Small intestine (tissue), 7 donors: ENCODE data around the gene MTHFD1L. TPM values are rescaled to one million over a fixed set of nuclear protein-coding genes. Genes with fewer than 3 reads are reported as not detected.

Experiments
- DNase-seq, 2 donors: peaks; one replicate each; pipeline versions ENCODE4 v3.0.0 to v3.0.0-alpha.2; 2013
- FAIRE-seq: peaks from 2 replicates; lab custom pipeline; 2012; peaks lifted over from hg19 to GRCh38; lab: Jason Lieb, UNC
- H3K27ac ChIP-seq, 3 donors: one replicate each; pipeline ENCODE4 v1.5.1; 2013; ENCODE audit warnings: low read length in 2 of 3, mild to moderate bottlenecking in 2 of 3, control low read depth in 1 of 3, inconsistent platforms in 1 of 3, low read depth in 1 of 3, moderate library complexity in 1 of 3
- H3K27me3 ChIP-seq, 3 donors: one replicate each; pipeline ENCODE4 v1.6.1; 2013; ENCODE audit warnings: low read length in 3 of 3, inconsistent platforms in 1 of 3; ENCODE audit not compliant: control insufficient read depth in 3 of 3, insufficient read depth in 3 of 3
- H3K36me3 ChIP-seq, 3 donors: one replicate each; pipeline ENCODE4 v1.6.1; 2013; ENCODE audit warnings: low read length in 3 of 3, inconsistent platforms in 1 of 3, low read depth in 1 of 3, mild to moderate bottlenecking in 1 of 3, moderate library complexity in 1 of 3; ENCODE audit not compliant: control insufficient read depth in 3 of 3, insufficient read depth in 2 of 3
- H3K4me1 ChIP-seq, 3 donors: one replicate each; pipeline ENCODE4 v1.6.1; 2013; ENCODE audit warnings: low read length in 2 of 3, inconsistent platforms in 1 of 3, low read depth in 1 of 3, mild to moderate bottlenecking in 1 of 3, moderate library complexity in 1 of 3; ENCODE audit not compliant: control insufficient read depth in 3 of 3, insufficient read depth in 2 of 3
- H3K4me3 ChIP-seq, 3 donors: one replicate each; pipeline ENCODE4 v1.5.1; 2013; ENCODE audit warnings: low read length in 3 of 3, control low read depth in 1 of 3, inconsistent platforms in 1 of 3, low read depth in 1 of 3, mild to moderate bottlenecking in 1 of 3, moderate library complexity in 1 of 3
- H3K9me3 ChIP-seq, 2 donors: one replicate each; pipeline ENCODE4 v1.6.1; 2013; ENCODE audit warnings: low read depth in 1 of 2, low read length in 1 of 2; ENCODE audit not compliant: control insufficient read depth in 2 of 2, insufficient read depth in 1 of 2
- WGBS, 3 donors: extraction: QIAGEN DNeasy Blood & Tissue Kit; methylation state at CpG; one replicate each; pipeline ENCODE4 v1.1.7; 2013; 5-methylcytosine and 5-hydroxymethylcytosine counted together
- polyA plus RNA-seq, 4 donors: library from polyadenylated mRNA; stranded (reverse) in 3 of 4; unstranded in 1 of 4; fragments of 200-250 nt in 3 of 4; fragments of 120-200 nt in 1 of 4; gene quantifications; one replicate each; pipeline versions ENCODE4 v1.2.1 to v1.2.3, GENCODE V29; 2013
- donor health status: healthy with polysubstance abuse.
- donor health status: control.
- donor health status: control.
- donor health status: Bipolar disorder and iron deficiency.
- donor health status: healthy.

MTHFD1L gene
- polyA plus RNA-seq, 4 donors = 0.89 to 14.2 (median 4.7) TPM

DNA sequence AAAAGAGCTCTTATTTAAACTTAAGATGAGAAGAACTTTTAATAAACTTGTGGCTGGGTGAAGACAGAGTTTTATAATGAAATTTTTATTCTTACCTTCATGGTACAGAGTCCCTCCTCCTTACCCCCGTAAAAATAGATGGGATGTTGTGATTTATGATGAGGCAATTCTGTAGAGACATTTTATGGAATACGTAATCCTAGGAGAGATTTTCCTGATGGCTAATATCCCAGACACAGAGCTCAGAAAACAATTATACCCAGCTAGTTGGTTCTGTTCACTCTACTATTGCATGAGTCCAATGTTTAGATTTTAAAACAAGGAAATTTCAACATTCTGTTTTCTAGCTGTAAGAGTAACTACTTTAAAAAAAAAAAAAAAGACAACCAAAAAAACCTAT lies 43.4 kb downstream of the MTHFD1L start:
- Histone ChIP-seq H3K9me3 (no peaks in the 10 kb centered on the region), H3K27ac (no peak overlapping the region), H3K27me3 (no peaks in the 10 kb centered on the region), H3K4me3 (no peak overlapping the region), H3K4me1 (no peaks in the 10 kb centered on the region), H3K36me3 (peaks cover 0 to 6% (median 0%) of the 10 kb centered on the region in 3 donors)
- DNase-seq (no peak), FAIRE-seq (no peak)
- 71 to 82% (median 80%) methylated on average over 2 of the region's 2 CpGs for WGBS, 3 donors

- DNase-seq (no peak), FAIRE-seq (no peak)
- H3K36me3 ChIP-seq = peaks cover 0 to 6% (median 0%) of the 10 kb centered on the region in 3 donors
- no peaks in the 10 kb centered on the region for H3K4me1 ChIP-seq
- 18 to 48% (median 29%) methylated on average over 2 of the region's 2 CpGs for WGBS, 3 donors
- H3K9me3 ChIP-seq = no peaks in the 10 kb centered on the region
- no peak overlapping the region for H3K27ac ChIP-seq
- no peaks in the 10 kb centered on the region for H3K27me3 ChIP-seq
- no peak overlapping the region for H3K4me3 ChIP-seq
Measured at GRCh38 chr6:150910561-150910960, 45.1 kb downstream of the MTHFD1L start.

- Histone ChIP-seq H3K36me3 (peaks cover 0 to under 1% (median 0%) of the 10 kb centered on the region in 3 donors), H3K27ac (no peak overlapping the region), H3K4me3 (no peak overlapping the region), H3K4me1 (no peaks in the 10 kb centered on the region), H3K9me3 (no peaks in the 10 kb centered on the region), H3K27me3 (no peaks in the 10 kb centered on the region)
- WGBS, 3 donors = 93 to 94% (median 93%) methylated on average over 6 of the region's 6 CpGs
- DNase-seq = no peak
- FAIRE-seq = no peak
Measured at GRCh38 chr6:150914372-150914771, 48.9 kb downstream of the MTHFD1L start.

GRCh38 chr6:150915131-150915879 lies 49.8 kb downstream of the MTHFD1L start:
- no peaks in the 10 kb centered on the region for H3K27me3 ChIP-seq
- DNase-seq (no peak), FAIRE-seq (no peak)
- no peaks in the 10 kb centered on the region for H3K4me1 ChIP-seq
- 80 to 93% (median 89%) methylated on average over 6 of the region's 6 CpGs for WGBS, 3 donors
- H3K4me3 ChIP-seq = no peak overlapping the region
- no peak overlapping the region for H3K27ac ChIP-seq
- peaks cover 0 to 9% (median 0%) of the 10 kb centered on the region in 3 donors for H3K36me3 ChIP-seq
- no peaks in the 10 kb centered on the region for H3K9me3 ChIP-seq

- Histone ChIP-seq H3K4me1 (no peaks in the 10 kb centered on the region), H3K27ac (no peak overlapping the region), H3K4me3 (no peak overlapping the region), H3K36me3 (peaks cover 0 to 9% (median 0%) of the 10 kb centered on the region in 3 donors), H3K9me3 (no peaks in the 10 kb centered on the region), H3K27me3 (no peaks in the 10 kb centered on the region)
- 83 to 97% (median 94%) methylated on average over 7 of the region's 7 CpGs for WGBS, 3 donors
- FAIRE-seq (no peak), DNase-seq (no peak)
Measured at GRCh38 chr6:150915880-150916265, 50.4 kb downstream of the MTHFD1L start.

- FAIRE-seq (no peak), DNase-seq (no peak)
- peaks cover 0 to 11% (median 0%) of the 10 kb centered on the region in 3 donors for H3K36me3 ChIP-seq
- no peaks in the 10 kb centered on the region for H3K9me3 ChIP-seq
- H3K27ac ChIP-seq = no peak overlapping the region
- no peak overlapping the region for H3K4me3 ChIP-seq
- WGBS, 3 donors = 96 to 100% (median 100%) methylated on average over 2 of the region's 2 CpGs
- no peaks in the 10 kb centered on the region for H3K4me1 ChIP-seq
- H3K27me3 ChIP-seq = no peaks in the 10 kb centered on the region
Measured at GRCh38 chr6:150919938-150920337, 54.4 kb downstream of the MTHFD1L start.

DNA sequence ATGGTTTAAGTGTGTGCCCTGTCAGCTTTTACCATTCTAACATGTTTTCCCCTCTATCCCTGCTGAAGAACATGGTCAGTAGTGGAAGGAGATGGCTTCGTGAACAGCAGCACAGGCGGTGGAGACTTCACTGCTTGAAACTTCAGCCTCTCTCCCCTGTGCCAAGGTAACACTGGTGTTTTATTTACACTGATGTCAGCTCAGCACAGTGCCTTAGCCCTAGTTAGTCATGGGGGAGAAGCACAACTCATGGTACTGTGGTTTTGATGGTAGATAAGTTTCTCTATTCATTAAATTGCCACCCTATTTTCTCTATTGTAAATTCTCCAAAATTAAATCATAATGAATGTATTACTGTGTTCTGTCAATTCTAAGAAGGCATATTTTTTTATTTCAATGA lies 56.6 kb downstream of the MTHFD1L start:
- Histone ChIP-seq H3K27me3 (no peaks in the 10 kb centered on the region), H3K4me3 (no peak overlapping the region), H3K36me3 (peaks cover 2 to 11% (median 4%) of the 10 kb centered on the region in 3 donors), H3K27ac (no peak overlapping the region), H3K9me3 (no peaks in the 10 kb centered on the region), H3K4me1 (no peaks in the 10 kb centered on the region)
- 97 to 98% (median 98%) methylated on average over 2 of the region's 2 CpGs for WGBS, 3 donors
- DNase-seq (no peak), FAIRE-seq (no peak)

DNA sequence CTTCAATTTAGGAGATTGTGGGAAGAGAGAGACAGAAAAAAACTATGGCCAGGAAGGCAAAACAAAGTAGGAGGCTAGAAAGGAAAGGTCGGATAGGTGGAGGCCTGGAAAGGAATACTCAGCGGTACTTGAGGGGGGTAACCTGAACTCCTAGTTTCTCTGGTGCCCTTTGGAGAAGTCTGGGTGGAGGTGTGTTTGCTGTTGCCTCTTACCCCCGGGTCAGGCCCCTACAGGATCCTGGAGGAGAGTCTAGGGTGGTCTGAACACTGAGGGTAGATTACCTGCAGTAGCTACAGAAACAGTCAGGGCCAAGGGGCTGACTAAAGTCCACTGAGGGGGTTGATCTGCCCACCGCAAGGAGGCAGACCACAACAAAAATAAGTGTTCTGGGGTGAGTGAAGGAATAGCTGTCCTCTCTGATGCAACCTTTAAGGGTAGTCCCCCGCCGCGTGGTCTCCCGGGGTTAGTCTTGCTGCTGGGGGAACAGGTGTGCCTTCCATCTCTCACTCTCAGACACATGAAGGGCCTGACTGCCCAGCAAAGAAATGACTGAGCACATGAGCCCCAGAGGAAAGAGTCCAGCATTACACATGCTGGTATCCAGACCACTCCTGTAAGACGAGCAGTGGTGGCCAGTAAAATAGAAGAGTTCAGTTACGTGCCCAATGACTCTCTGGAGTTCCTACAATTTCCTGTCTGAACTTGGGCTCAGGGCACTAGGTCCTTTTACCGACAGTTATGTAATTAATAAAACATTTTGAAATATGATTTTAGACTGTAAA lies 59.5 kb downstream of the MTHFD1L start:
- 88 to 92% (median 91%) methylated on average over 11 of the region's 11 CpGs for WGBS, 3 donors
- DNase-seq (no peak), FAIRE-seq (no peak)
- peaks cover 2 to 5% (median 4%) of the 10 kb centered on the region in 3 donors for H3K36me3 ChIP-seq
- no peak overlapping the region for H3K27ac ChIP-seq
- H3K9me3 ChIP-seq = no peaks in the 10 kb centered on the region
- no peak overlapping the region for H3K4me3 ChIP-seq
- no peaks in the 10 kb centered on the region for H3K27me3 ChIP-seq
- H3K4me1 ChIP-seq = no peaks in the 10 kb centered on the region
